ENCODE data around the gene GP1BB.

The GP1BB gene

DNA sequence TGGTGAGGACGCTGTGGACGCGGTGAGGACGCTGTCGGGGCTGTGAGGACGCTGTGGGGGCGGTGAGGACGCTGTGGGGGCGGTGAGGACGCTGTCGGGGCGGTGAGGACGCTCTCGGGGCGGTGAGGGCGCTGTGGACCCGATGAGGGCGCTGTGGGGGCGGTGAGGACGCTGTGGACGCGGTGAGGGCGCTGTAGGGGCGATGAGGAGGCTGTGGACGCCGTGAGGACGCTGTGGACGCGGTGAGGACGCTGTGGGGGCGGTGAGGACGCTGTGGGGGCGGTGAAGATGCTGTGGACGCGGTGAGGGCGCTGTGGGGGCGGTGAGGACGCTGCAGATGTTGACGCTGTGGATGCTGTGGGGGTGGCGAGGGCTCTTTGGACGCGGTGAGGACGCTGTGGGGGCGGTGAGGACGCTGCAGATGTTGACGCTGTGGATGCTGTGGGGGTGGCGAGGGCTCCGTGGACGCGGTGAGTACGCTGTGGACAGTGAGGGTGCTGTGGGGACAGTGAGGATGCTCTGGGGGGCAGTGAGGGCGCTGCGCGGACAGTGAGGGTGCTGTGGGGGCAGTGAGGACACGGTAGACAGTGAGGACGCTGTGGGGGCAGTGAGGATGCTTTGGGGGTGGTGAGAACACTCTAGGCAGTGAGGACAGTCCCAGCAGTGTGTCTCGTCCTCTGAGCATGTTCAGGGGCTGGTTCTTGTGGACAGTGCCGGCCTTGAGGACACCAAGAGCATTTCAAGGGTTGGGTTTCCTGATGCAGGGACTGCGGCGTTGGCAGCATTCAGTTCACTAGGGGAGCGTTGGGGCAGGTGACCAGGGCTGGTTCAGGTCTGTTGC lies 4.2 kb downstream of the GP1BB start:
- DNase-seq (ENCODE audit: low read depth in 3 of 3): no peak

GRCh38 chr22:19728271-19728670 lies 4.9 kb downstream of the GP1BB start:
- no peak for DNase-seq (ENCODE audit: low read depth in 3 of 3)

DNA sequence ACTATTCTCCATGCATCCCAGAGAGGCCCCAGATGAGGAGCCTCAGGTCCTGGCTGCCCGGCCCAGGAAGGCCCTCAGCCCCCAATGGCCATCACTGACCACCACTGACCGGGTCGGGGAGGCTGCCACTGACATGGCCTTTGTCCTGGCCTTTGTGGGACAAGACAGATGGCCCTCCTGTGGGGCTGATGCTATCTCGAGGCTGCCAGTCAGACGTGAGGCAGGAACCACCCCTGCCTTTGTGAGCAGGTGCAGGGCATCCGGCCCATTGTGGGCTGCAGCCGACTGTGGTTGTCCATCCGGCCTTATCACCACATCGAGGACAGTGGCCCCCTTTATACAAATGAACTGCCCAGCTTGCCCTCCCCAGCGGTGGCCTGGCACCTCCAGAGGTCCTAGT lies 5.5 kb downstream of the GP1BB start:
- DNase-seq (ENCODE audit: low read depth in 3 of 3): no peak

DNA sequence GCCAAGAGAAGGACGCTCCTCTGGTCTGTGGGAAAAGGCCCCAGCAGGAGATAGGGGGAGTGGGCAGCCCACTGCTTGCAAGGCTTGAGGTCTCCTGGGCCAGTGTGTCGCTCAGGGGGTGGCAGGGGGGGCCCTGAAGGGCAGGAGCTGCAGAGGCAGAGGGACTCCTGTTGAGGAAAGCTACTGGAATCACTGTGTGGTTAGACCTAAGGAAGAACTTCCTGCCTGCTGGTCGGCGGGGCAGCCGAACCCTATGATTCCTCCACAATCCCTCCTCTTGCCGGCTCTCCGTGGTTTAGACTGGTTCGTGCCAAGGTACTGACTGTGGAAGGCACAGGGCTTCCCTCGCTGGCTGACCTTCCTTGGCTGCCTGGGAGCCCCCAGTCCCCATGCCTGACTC lies 6.2 kb downstream of the GP1BB start:
- no peak for DNase-seq (ENCODE audit: low read depth in 3 of 3)

GRCh38 chr22:19730198-19730597 lies 6.9 kb downstream of the GP1BB start:
- no peak for DNase-seq (ENCODE audit: low read depth in 3 of 3)

DNA sequence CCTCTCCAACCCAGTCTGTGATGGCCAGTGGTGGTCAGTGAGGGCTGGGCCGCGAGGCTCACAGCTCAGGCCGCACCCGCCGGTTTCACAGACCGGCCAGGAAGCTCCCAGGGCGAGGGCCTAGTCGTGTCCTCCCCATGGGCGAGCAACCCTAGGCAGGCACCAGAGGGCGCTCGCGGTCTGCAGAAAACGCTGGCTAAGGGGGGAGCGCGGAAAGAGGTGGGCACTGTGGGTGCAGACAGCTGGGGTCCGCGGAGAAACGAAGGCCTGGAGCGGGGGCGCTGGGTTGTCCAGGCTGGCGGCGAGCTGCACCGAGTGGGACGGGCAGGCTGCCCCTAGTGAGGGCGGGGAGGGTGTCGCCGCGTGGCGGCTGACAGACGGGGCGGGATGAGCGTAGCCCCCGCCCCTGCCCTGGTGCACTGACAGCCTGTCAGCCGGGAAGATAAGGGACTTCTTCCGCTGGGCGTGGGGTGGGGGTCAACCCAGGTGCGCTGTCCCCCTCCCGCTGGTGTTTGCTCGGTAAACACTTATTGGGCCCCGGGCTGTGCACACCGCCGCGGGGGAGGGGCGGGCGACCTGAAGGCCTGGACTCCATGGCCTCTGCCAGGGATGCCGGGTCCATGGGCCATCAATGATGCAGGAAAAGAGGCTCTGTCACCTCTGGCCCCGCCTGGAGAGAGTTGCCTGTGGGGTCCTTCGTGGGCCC lies 7.5 kb downstream of the GP1BB start:
- peak; percentile 75 to 85 (median 76) for DNase-seq (ENCODE audit: low read depth in 3 of 3)

DNA sequence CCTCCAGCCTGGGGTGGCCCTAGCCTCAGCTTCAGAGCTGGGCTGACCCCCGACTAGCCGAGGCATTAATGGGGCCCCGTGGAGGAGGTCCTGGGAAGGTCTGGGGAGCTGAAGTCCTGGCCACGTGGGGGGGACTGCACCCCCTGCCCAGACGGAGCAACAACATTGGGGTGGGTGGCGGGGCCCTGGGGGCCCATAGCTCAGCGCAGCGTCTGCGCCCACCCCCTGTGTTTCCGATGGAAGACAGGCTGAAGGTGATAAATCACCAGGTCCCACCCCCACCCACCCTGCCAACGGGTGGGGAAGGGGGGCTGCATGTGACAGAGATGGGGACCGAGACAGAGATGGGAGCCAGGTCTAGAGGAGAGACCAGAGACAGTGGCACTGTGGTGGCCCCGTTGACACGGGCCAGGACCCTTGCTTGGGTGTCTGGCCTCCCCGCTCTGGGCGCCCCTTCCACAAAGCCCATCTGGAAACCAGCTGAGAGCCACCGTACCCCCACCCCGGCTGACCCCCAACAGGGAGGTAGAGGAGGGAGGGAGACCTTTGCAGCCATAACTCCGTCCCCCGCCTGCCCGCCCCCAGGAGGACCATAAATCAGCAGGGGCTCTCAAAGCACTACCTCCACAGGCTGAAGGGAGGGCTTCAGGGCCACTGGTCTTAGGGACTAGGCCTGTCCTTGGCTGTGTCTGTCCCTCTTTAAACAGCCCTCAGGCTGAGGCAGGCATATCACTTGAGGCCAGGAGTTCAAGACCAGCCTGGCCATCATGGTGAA lies 8.2 kb downstream of the GP1BB start:
- DNase-seq (ENCODE audit: low read depth in 3 of 3): no peak

GRCh38 chr22:19732403-19733113 lies 9.2 kb downstream of the GP1BB start:
- DNase-seq (ENCODE audit: low read depth in 3 of 3): no peak

DNA sequence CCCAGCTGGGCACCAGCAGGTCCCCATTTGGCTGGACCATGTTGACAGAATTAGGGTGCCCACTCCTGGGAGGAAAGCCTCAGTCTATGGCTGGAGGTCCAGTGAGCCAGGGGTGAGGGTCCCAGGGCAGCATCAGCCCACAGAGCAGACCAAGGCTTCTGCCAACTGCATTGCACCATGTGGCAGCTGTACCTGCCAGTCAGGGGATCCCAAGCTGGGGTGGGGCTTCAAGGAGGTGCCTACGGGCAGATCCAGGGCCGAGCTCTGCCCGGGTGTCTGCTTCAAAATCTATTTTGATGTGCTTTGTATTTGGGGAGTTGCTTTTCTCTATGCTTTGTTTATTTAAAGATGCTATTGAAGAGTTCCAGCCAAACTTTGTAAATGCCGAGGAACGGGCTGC lies 10.4 kb downstream of the GP1BB start:
- no peak for DNase-seq (ENCODE audit: low read depth in 3 of 3)

GRCh38 chr22:19734163-19734562 lies 10.8 kb downstream of the GP1BB start:
- DNase-seq (ENCODE audit: low read depth in 3 of 3): no peak

- no peak for DNase-seq (ENCODE audit: low read depth in 3 of 3)
Measured at GRCh38 chr22:19734837-19735382, 11.6 kb downstream of the GP1BB start.

GRCh38 chr22:19735665-19736510 lies 12.5 kb downstream of the GP1BB start:
- no peak for DNase-seq (ENCODE audit: low read depth in 3 of 3)

DNA sequence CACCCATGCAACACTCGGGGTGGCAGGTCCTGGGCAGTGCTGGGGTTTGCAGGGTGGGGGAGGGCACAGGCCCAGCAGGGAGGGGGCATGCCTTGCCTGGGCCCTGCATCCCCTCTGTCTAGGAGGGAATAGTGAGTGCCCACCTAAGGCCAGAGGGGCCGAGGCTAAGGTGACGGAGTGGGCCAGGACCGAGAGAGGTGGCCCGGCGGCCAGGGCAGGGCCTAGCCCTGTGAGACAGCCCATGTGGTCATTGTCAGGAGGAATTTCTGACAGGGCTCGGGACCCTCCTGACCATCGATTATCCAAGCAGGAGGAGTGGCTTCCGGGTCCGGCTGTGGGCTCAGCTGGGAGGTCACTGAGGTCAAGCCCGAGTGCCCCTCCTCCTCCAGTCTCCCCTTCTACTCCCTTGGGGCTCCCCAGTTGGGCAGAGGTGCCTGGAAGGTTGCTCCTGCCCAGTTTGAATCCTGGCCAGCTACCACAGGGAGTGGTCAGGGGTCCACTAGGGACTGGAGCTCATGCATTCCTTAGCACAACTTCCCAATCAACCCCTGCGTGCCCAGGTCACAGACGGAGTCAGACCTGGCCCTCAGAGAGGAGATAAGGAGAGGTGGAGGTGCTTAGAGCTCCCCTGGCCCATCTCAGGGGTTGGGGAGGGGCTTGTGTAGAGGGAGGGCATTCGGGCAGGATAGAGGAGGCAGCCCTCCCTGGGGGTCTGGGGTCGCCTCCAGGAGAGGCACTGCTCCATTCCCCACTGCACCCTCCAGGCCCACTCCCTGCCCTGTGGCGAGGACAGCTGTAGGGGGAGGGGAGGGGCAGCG lies 14.7 kb downstream of the GP1BB start:
- DNase-seq (ENCODE audit: low read depth in 3 of 3): no peak

GRCh38 chr22:19738664-19739447 lies 15.5 kb downstream of the GP1BB start:
- DNase-seq (ENCODE audit: low read depth in 3 of 3): no peak

- no peak for DNase-seq (ENCODE audit: low read depth in 3 of 3)
Measured at GRCh38 chr22:19739448-19739895, 16.1 kb downstream of the GP1BB start.

- DNase-seq (ENCODE audit: low read depth in 3 of 3): no peak
Measured at GRCh38 chr22:19739911-19740449, 16.6 kb downstream of the GP1BB start.

DNA sequence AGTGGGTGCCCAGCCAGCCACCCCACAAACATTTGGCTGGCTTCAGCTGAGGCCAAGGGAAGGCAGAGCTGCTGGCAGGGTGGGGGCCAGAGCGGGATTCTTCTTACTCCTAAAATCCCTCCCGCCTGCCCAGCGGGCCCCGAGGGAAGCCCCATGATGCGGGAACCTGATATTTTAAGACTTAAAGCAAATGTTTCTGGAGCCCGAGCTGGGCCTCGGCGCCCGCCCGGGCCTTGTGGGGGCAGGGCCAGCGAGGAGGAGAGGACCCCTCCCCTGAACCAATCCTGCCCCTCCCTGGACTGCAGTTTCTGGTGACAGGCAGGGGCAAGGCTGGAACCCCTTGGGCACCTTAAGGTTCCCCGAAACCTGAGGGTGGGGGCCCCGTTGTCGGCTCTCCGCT lies 17.2 kb downstream of the GP1BB start:
- no peak for DNase-seq (ENCODE audit: low read depth in 3 of 3)

DNA sequence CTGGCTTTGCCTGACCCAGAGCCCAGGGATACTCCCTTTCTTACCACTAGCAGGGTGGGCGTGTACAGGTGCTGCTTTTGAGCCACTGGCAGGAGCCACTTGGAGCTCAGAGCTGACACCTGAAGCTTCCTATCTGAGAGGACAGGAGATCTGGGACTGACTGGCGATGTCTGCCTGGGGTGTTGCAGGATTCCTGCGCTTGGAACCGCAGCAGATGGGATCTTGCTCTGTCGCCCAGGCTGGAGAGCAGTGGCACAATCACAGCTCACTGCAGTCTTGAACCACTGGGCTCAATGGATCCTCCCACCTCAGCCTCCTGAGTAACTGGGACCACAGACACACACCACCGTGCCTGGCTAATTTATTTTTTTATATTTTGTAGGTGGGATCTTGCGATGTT lies 17.7 kb downstream of the GP1BB start:
- no peak for DNase-seq (ENCODE audit: low read depth in 3 of 3)

Measured in stimulated activated CD4-positive, alpha-beta T cell treated with anti-CD3 and anti-CD28 coated beads, TNF-alpha, amount 100 ng/mL, for 4 hours (primary cell).